Measurements from ENCODE around the gene KCNAB1.

- TF ChIP-seq CTCF (IDR thresholded peaks at IDR 0.05; ENCODE audit: low read depth, low read length, missing input control), result no peak
- no peak for TF ChIP-seq GABPA (IDR thresholded peaks at IDR 0.05 in 1 of 2, conservative IDR thresholded peaks at IDR 0.05 in 1 of 2)
- TF ChIP-seq YY1 (IDR thresholded peaks at IDR 0.05), result no peak
- TF ChIP-seq SP1 (IDR thresholded peaks at IDR 0.05), result no peak
- no peak for TF ChIP-seq HNF4G (IDR thresholded peaks at IDR 0.05)
- TF ChIP-seq RAD21 (IDR thresholded peaks at IDR 0.05), result no peak
- no peak for TF ChIP-seq REST (IDR thresholded peaks at IDR 0.05)
- no peak for TF ChIP-seq JUND (IDR thresholded peaks at IDR 0.05)
- TF ChIP-seq RXRA (IDR thresholded peaks at IDR 0.05), result no peak
Measured at GRCh38 chr3:156532730-156533129, 412.4 kb downstream of the KCNAB1 start.

All from liver (tissue), 3 donors.